SK-N-MC (cell line): ENCODE results near the gene SPART.

Experiments used
- EZH2 ChIP-seq: fragments of 200-600 bp; sonication (generic); IDR thresholded peaks from one replicate; pipeline ENCODE4 v1.6.1; 2017; ENCODE audit warnings: antibody characterized with exemption
- FOXP2 ChIP-seq: optimal IDR thresholded peaks from 2 replicates; pipeline ENCODE3; 2011; ENCODE audit warnings: mild to moderate bottlenecking, moderate library complexity; ENCODE audit not compliant: insufficient read depth; ENCODE audit errors: extremely low read length, control extremely low read depth
- POLR2AphosphoS5 ChIP-seq: IDR thresholded peaks from 2 replicates; pipeline ENCODE4 v1.6.1; 2012; ENCODE audit warnings: mild to moderate bottlenecking, low read depth, low read length, borderline replicate concordance

- peak; percentile 81 for TF ChIP-seq POLR2AphosphoS5
- no peak for TF ChIP-seq EZH2
- TF ChIP-seq FOXP2 = peak; percentile 84
Observed at GRCh38 chr13:36346222-36347083, at the start of gene SPART.
